IPS-18a (cell line): ENCODE results near the gene MB21D2.

Experiments used
- H3K27ac ChIP-seq: one replicate; pipeline ENCODE4 v1.5.1; 2013; ENCODE audit warnings: low read length
- H3K27me3 ChIP-seq: one replicate; pipeline ENCODE4 v1.6.1; 2013; ENCODE audit warnings: mild to moderate bottlenecking, low read length; ENCODE audit not compliant: control insufficient read depth, insufficient read depth
- H3K36me3 ChIP-seq: one replicate; pipeline ENCODE4 v1.6.1; 2013; ENCODE audit warnings: low read depth, low read length; ENCODE audit not compliant: control insufficient read depth
- H3K4me1 ChIP-seq: one replicate; pipeline ENCODE4 v1.6.1; 2013; ENCODE audit warnings: low read depth, low read length; ENCODE audit not compliant: control insufficient read depth
- H3K4me3 ChIP-seq: one replicate; pipeline ENCODE4 v1.5.1; 2013; ENCODE audit warnings: low read length
- H3K9ac ChIP-seq: one replicate; pipeline ENCODE4 v1.6.1; 2013; ENCODE audit warnings: mild to moderate bottlenecking, low read length, moderate library complexity
- H3K9me3 ChIP-seq: one replicate; pipeline ENCODE4 v1.6.1; 2013; ENCODE audit warnings: low read depth, low read length; ENCODE audit not compliant: control insufficient read depth

Gene MB21D2

DNA sequence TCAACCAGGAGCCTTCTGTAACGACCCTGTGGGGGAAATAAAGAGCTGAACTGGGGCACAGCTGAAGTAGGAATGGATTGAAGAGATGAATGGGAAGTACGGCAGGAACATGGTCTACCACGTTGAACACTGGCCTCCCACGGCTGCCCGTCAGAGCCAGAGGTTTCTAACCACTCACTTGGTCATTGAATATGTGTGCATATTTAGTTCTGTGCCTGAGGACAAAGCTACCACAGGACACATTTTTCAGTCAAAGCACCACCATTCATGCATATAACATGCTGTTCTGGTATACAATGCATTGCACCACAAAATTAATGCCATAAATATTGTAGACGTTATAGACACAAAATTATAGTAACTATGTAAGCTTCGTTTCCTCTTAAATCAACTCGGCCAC lies 75.5 kb downstream of the MB21D2 start:
- H3K9me3 ChIP-seq: no peaks in the 10 kb centered on the region
- H3K27ac ChIP-seq: no peak overlapping the region
- no peaks in the 10 kb centered on the region for H3K27me3 ChIP-seq
- peaks cover 14% of the 10 kb centered on the region for H3K4me1 ChIP-seq
- H3K36me3 ChIP-seq: no peaks in the 10 kb centered on the region
- no peak overlapping the region for H3K4me3 ChIP-seq
- no peak overlapping the region for H3K9ac ChIP-seq

DNA sequence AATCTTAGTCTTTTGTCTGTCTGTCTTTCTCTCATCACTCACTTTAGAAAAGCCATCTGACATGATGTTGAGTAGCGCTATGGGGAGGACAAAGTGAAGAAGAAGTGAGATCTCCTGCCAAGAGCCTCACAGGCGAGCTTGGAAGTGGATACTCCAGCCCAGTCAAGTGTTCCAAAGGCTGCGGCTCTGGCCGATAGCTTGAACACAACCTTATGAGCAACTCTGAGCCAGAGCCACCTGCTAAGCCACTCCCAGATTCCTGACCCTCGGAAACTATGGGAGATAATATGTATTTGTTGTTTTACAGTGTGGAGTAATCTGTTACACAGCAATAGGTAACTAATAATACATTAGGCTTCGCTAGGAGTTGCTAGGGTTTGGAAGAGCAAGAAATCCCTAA lies 76.2 kb downstream of the MB21D2 start:
- no peak overlapping the region for H3K9ac ChIP-seq
- no peak overlapping the region for H3K4me3 ChIP-seq
- no peaks in the 10 kb centered on the region for H3K9me3 ChIP-seq
- H3K4me1 ChIP-seq: peaks cover 14% of the 10 kb centered on the region
- H3K36me3 ChIP-seq: no peaks in the 10 kb centered on the region
- no peaks in the 10 kb centered on the region for H3K27me3 ChIP-seq
- no peak overlapping the region for H3K27ac ChIP-seq

DNA sequence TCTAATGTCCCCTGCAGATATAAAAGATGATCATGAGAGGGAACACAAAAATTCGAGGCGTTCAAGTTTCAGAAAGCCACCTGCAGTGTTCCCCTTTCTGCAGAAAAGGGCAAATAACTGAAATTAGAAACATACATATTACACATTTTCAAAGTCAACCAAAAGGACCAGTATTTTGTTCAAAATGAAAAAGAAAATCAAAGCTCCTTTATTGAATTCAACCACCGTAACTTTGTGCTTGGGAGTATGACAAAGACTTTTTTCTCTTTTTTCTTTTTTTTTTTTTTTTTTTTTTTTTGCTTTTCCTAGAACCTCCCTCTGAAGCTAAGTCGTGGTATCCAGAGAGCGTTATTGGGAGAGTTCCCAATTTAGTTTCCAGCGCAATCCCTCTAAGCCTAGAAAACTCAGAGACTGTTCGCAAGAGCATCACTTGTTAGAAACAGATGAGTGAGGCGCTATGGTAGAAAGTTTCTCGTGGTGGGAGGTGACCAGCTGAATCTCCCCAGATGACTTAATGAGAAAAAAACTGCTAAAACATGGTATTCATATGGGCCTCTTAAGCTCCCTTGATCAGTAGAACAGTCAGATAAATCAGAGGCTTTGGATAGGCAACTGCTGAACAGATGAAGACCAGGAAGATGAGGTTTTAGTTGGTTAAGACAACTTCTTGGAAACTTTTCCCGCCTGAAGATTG lies 77.4 kb downstream of the MB21D2 start:
- Histone ChIP-seq H3K4me1 (peaks cover 14% of the 10 kb centered on the region), H3K27me3 (no peaks in the 10 kb centered on the region), H3K27ac (no peak overlapping the region), H3K36me3 (no peaks in the 10 kb centered on the region), H3K9ac (no peak overlapping the region), H3K4me3 (no peak overlapping the region), H3K9me3 (no peaks in the 10 kb centered on the region)

DNA sequence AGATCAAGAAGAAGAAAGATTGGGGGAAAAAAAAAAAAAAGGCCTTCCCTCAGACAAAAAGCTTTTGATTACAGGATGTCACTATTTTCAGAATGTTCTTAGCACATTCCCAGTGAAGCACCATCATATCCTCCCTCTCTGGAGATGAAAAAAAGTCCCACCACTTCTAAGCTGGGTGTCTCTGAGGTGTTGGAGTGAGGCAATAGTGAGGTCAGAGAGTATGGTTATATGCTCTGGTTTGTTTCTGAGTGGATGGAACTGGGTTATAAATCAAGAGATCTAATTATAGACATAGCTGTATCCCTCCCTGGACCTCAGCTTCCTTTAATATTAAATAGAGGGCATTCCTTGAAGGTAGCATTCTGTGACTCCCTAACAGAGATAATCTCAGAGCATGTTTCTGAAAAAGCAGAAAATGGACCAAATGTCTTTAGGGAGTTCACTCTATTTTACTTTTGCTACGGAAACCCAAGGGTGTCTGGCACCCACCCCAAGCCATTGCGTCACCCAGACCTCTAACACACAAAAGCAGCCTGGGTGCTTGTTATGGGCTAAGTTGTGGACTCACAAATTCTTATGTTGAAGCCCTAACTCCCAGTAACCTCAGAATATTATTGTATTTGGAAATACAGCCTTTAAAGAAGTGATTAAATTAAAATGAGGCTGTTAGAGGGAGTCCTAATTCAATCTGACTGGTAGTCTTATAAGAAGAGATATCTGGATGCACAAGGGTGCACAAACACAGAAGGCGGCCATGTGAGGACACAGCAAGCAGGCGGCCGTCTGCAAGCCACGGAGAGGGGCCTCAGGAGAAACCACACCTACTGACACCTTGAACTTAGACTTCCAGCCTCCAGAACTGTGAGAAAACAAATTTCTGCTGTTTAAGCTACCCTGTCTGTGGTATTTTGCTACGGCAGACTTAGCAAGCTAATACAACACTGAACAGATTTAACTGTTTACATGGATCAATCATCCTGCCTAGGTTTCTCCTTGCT lies 81.5 kb downstream of the MB21D2 start:
- Histone ChIP-seq H3K4me3 (no peak overlapping the region), H3K9ac (no peak overlapping the region), H3K27me3 (no peaks in the 10 kb centered on the region), H3K9me3 (no peaks in the 10 kb centered on the region), H3K4me1 (peaks cover 19% of the 10 kb centered on the region), H3K27ac (no peak overlapping the region), H3K36me3 (no peaks in the 10 kb centered on the region)

DNA sequence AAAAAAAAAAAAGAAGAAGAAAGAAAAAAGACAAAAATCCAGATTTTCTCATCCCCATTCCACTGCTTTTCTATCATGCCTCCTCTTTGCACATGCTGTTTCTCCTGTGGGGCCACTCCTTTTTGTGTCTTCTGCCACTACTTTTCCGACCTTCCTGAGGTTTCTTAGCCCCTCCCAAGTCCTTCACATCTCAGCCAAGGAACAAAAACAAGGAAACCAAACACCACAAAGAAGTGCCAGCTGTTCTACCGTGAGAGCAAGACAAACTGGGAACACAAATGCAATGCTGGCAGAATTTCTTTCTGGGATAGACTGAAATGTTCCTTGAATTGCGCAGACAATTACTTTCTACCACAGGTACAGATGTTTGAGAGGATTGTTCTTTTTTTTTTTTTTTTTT lies 83.2 kb downstream of the MB21D2 start:
- Histone ChIP-seq H3K4me1 (peaks cover 11% of the 10 kb centered on the region), H3K9ac (no peak overlapping the region)

DNA sequence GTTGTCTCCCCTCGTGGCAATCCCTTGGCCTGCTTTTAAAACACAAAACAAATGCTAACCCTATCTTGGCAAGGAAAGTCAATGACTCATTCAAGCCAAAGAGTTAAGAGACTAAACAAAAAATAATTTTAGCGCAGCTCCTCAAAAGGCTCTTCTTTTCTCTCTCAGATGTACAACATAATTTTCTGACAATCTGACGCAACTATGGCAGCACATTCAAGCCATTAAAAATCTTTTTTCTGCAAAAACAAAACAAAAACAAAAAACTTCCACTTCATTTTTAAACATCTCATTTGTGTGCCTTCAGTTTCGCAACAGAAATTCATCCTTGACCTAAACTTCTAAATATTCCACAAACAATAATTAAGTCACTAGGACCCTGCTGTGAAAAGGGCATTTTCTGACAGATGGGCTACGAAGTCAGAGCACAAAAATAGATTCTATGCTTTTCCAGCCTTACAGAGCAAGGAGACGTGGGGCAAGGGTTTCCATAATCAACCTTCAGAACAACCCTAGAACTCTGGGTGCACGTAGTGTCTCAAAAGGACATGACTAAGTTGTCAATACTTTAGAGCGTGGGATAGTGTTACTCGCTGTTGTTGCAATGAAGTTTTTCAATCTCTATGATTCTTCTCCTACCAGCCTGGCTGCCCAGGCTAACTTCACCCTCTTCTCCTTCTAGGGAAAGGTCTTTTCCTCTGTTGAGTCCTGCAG lies 84.3 kb downstream of the MB21D2 start:
- Histone ChIP-seq H3K27ac (no peak overlapping the region), H3K36me3 (no peaks in the 10 kb centered on the region), H3K9me3 (no peaks in the 10 kb centered on the region), H3K9ac (no peak overlapping the region), H3K4me3 (no peak overlapping the region), H3K27me3 (no peaks in the 10 kb centered on the region), H3K4me1 (peaks cover 11% of the 10 kb centered on the region)

More for the DNA sequence above, 83.2 kb downstream of the MB21D2 start:
- H3K27me3 ChIP-seq: no peaks in the 10 kb centered on the region
- no peaks in the 10 kb centered on the region for H3K36me3 ChIP-seq
- H3K27ac ChIP-seq: no peak overlapping the region
- H3K4me3 ChIP-seq: no peak overlapping the region
- H3K9me3 ChIP-seq: no peaks in the 10 kb centered on the region

DNA sequence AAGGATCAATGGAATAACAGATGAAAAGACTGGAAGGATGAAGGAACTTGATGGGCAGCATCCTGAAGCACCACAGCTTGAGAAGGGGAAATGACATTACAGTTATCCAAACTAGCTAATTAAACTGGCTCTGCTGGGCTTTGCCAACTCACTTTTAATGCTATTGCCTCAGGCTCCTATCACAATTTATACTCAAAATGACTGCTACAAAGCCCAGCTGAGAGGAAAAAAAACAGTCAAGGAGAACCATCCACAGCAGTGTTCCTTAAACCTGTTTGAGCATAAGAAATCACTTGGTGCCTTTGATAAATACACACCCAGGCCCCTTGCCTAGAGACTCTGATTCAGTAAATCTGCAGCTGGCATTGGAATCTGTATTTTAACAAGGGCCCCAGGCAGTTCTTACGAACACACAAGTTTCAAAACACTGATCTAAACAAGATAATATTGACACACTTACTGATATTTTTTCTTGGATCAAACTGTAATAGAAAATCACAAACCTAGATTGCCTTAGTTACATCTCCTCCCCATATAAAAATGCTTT lies 85.8 kb downstream of the MB21D2 start:
- Histone ChIP-seq H3K9ac (no peak overlapping the region), H3K36me3 (no peaks in the 10 kb centered on the region), H3K4me1 (peaks cover 11% of the 10 kb centered on the region), H3K9me3 (no peaks in the 10 kb centered on the region), H3K4me3 (no peak overlapping the region), H3K27me3 (no peaks in the 10 kb centered on the region), H3K27ac (no peak overlapping the region)

DNA sequence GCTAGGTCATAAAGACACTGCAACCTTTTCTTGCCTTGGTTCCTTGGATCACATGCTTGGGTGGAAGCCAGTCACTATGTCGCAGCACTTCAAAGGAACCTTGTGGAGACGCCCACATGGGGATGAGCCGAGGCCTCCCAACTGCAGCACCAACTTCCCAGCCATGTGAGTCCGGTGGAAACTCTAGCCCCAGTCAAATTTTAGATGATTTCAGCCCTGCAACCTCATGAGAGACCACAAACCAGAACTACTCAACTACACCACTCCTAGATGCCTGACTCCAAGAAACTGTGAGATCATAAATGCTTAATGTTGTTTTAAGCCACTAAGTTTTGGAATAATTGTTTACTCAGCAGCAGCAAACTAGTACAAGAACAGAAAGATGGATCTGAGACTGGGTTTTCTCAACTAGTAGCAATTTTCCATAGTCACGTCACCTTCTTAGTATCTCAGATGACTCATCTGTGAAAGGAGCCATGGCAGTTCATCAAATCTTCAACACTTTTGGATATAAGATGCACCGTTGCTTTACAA lies 86.5 kb downstream of the MB21D2 start:
- Histone ChIP-seq H3K36me3 (no peaks in the 10 kb centered on the region), H3K9me3 (no peaks in the 10 kb centered on the region), H3K9ac (no peak overlapping the region), H3K4me1 (peaks cover 11% of the 10 kb centered on the region), H3K27ac (no peak overlapping the region), H3K4me3 (no peak overlapping the region), H3K27me3 (no peaks in the 10 kb centered on the region)

DNA sequence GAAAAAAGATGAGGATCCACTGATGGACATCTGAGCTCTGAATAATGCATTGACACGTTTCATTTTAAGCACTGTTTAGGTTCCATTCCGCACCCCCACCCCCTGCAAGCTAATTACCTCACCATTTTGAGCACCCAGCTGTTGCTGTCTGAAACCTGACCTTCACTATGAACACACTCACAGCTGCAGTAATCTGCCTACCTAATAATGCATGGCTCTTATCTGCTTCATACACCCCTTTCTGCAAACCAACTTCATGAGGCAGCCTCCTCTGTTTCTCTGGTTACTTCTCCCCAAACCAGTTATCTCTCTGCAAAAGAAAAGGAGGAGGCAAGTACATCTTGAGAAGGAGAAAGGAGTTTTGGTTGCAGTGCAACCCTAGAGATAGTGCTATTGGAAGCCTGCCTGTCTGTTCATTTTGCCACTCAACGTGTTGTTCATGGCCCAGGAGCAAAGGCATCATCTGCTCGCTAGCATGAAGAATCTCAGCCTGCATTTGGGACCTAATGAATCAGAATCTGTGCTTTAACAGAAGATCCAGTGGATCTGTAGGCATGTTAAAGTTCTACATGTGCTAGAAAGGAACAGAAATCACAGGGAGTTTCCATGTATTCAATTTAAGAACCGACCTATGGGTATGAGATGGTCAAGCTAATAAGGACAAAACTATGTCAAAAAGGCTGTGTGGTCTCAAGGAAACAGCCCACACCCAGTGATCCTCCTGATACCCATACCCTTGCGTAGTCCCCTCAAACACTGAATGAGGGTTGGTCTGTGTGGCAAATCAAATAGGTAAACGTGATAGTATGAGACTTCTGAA lies 87.2 kb downstream of the MB21D2 start:
- no peak overlapping the region for H3K27ac ChIP-seq
- no peaks in the 10 kb centered on the region for H3K27me3 ChIP-seq
- no peak overlapping the region for H3K4me3 ChIP-seq
- no peaks in the 10 kb centered on the region for H3K36me3 ChIP-seq
- H3K9me3 ChIP-seq: no peaks in the 10 kb centered on the region
- H3K4me1 ChIP-seq: peaks cover 11% of the 10 kb centered on the region
- H3K9ac ChIP-seq: no peak overlapping the region

DNA sequence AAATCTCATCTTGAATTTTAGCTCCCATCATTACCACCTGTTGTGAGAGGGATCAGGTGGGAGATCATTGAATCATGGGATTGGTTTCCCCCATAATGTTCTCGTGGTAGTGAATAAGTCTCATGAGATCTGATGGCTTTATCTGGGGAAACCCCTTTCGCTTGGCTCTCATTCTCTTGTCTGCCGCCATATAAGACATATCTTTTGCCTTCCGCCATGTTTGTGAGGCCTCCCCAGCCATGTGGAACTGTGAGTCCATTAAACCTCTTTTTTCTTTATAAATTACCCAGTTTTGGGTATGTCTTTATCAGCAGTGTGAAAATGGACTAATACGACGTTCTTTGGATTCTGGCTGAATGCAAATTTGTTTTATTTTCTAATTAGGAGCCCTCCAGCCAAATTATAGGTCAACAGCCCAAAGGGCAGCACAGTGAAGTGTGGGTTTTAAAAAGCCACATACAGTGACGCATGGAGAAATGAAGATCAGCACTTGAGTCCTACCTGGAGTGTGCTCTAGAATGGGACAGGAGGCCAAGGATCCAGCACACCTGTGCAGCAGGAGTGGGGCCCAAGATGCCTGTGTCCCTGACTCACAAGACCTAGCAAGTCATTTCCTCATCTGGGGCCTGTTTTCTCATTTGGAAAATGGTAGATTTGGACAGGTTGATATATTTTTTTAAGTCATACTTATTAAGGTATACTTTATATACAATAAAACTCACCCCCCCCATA lies 89.6 kb downstream of the MB21D2 start:
- Histone ChIP-seq H3K27me3 (no peaks in the 10 kb centered on the region), H3K9ac (no peak overlapping the region), H3K4me1 (peaks cover 3% of the 10 kb centered on the region), H3K36me3 (no peaks in the 10 kb centered on the region), H3K27ac (no peak overlapping the region), H3K4me3 (no peak overlapping the region), H3K9me3 (no peaks in the 10 kb centered on the region)
